GM19455 (cell line): ENCODE results near the gene MRPS16.

Experiments
- ATAC-seq: cut with Tn5 transposase; IDR thresholded peaks from one replicate; pipeline ENCODE4 v1.9.1; 2021; ENCODE audit not compliant: unreplicated experiment

MRPS16 gene

GRCh38 chr10:73244866-73245477, 7.5 kb downstream of the MRPS16 start:
- no peak for ATAC-seq

DNA sequence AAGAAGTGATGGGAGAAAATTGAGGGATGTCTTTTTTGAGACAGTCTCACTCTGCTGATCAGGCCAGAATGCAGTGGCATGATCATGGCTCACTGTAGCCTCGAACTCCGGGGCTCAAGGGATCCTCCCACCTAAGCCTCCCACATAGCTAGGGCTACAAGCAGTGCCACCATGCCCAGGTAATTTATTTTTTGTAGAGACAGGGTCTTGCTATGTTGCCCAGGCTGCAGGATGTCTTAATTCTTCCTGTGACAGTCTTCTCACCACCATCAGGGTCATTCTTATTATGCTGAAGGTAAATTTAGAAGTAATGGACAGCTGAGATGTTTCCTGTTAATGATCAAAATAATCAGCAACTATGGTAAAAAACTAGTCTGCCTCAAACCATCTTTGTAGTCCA, 12.5 kb downstream of the MRPS16 start:
- ATAC-seq: no peak

GRCh38 chr10:73238990-73239566, 13.4 kb downstream of the MRPS16 start:
- ATAC-seq: no peak

- no peak for ATAC-seq
Observed at GRCh38 chr10:73234695-73235094, 17.7 kb downstream of the MRPS16 start.

- no peak for ATAC-seq
Observed at GRCh38 chr10:73233883-73234282, 18.6 kb downstream of the MRPS16 start.

GRCh38 chr10:73232887-73233286, 19.6 kb downstream of the MRPS16 start:
- ATAC-seq: no peak

DNA sequence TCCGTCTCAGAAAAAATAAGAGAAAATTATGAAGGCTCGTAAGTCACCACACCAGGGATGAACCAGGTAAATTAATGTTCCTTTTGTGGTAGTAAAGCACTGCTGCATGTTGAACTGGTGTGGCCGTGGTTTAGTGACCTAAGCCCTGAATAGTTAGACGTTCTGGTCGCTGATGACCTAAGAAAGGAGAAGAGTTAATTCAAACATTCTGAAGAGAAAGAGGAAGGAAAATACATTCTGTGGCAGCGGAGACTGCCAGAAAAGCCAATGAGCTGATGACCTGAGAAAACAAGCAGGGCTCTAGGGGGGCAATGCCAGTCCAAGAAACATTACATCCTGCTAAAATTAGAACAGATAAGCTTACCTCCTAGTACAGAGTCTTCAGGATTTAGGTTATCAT, 22.9 kb downstream of the MRPS16 start:
- ATAC-seq: no peak

DNA sequence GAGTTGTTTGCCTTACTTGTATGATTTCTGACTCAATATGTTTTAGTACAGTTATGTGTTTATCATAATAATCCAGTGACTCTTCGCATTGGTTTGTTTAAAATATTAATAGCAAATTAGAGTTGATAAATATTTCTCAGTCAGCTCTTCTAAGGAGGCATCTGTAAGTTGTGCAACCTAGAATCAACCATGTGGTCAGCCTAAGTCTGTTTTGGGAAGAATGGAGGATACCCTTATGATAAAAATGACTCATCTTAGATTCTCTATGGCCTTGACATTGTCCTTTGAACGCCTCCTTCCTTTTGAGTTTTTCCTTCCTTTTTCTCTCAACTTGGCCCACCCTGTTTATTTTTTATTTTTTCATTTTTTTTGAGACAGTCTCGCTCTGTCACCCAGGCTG, 24.2 kb downstream of the MRPS16 start:
- ATAC-seq: no peak

GRCh38 chr10:73226663-73227062, 25.8 kb downstream of the MRPS16 start:
- ATAC-seq: no peak

- ATAC-seq: no peak
Observed at GRCh38 chr10:73225518-73225917, 26.9 kb downstream of the MRPS16 start.

GRCh38 chr10:73220989-73221388, 31.5 kb downstream of the MRPS16 start:
- no peak for ATAC-seq

GRCh38 chr10:73219384-73219783, 33.1 kb downstream of the MRPS16 start:
- no peak for ATAC-seq

GRCh38 chr10:73218431-73219191, 33.8 kb downstream of the MRPS16 start:
- no peak for ATAC-seq

GRCh38 chr10:73217628-73218027, 34.8 kb downstream of the MRPS16 start:
- ATAC-seq: no peak

- no peak for ATAC-seq
Observed at GRCh38 chr10:73215749-73216148, 36.7 kb downstream of the MRPS16 start.

DNA sequence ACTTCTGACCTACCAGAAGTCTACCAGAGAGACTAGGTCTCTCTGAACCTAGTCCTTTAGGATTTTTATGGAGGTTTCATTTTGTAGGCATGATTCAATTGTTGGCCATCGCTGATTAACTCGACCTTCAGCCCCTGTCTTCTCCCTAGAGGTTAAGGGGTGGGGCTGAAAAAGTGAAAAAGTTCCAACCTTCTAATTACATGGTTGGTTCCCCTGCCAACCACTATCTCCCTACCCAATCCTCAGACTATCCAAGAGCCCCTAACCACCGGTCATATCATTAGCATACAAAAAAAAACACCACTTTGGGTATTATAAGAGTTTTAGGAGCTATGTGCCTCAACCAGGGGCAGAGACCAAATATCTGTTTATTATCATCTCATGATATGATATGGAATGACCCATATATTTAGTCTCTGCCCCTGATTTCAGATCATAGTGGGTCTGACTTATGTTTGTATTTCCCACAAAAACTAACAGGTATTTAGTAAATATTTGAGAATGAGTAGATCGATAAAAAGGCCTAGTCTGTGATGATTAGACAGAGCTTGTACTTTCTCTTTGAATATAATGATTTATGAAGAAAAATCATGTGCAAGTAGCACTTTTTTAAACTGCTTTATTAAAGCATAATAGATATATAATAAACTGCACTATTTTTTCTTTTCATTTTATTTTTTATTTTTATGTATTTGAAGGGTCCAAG, 41.2 kb downstream of the MRPS16 start:
- ATAC-seq: no peak

DNA sequence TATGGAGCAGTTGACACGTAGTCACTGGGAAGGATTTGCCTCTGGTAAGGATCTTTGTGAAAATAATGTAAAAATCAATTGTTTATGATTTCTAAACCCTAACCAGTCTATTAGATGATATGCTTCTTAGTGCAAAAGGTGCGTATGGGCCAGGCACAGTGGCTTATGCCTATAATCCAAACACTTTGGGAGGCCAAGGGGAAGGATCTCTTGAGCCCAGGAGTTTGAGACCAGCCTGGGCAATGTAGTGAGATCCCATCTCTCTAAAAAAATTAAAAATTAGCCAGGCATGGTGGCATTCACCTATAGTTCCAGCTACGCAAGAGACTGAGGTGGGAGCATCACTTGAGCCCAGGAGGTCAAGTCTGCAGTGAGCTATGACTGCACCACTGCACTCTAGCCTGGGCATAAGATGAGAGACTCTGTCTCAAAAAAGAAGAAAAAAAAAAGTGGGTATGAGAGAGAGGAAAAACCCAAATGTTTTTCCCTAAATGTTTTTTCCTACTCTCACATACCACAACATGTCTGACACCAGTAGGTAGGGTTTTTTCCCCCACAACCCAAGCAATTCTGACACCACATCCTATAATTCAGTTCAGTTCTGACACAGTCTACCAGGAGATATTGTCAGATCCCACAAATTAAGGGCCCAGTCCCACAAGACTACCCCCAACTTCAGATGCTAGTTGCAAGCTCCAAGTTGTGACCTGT, 41.9 kb downstream of the MRPS16 start:
- no peak for ATAC-seq

DNA sequence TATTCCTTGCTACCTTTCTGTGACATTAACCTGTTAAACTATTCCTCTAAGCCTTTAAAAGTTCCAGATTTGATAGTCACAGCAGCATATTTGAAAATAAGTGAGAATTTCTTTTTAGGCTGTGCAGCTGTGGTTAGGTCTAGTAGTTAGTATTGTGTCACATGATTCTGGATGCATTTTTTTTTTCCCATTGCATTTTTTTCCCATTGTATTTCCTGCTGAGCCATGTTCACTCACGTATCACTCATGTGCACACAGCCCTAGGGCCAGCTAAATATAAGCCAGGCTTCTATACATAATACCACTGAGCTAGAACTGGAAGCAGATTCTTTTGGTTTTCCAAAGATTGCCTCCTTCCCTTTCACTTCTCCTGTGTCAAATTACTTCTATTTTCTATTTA, 42.7 kb downstream of the MRPS16 start:
- ATAC-seq: no peak

GRCh38 chr10:73207883-73208282, 44.6 kb downstream of the MRPS16 start:
- no peak for ATAC-seq

DNA sequence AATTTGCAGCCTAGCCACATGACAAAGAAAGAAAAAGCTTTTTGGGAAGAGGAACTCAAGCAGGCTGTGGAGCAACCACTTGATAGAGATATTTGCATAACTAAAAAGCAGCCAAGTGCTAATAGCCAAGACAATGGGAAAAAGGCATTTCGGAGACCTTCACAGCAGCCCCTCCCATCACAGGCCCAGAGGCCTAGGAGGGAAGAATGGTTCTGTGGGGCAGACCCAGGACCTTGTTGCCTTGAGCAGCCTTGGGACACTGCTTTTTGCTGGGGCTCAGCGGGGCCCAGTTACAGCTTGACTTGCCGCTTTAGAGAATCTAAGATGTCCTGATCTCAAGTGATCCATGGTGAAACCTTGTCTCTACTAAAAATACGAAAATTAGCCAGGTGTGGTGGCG, 46.1 kb downstream of the MRPS16 start:
- no peak for ATAC-seq

- ATAC-seq: no peak
Observed at GRCh38 chr10:73205890-73206289, 46.6 kb downstream of the MRPS16 start.
